Dedifferentiated amniotic fluid mesenchymal stem cell (primary cell): ENCODE measurements around the gene TNNI3K.

Source experiments
- DNase-seq: peaks from one replicate; pipeline ENCODE4 v3.0.0-alpha.2; 2016; ENCODE audit errors: extremely low spot score

The TNNI3K gene

GRCh38 chr1:74286414-74286813 is 51.2 kb downstream of the TNNI3K start:
- no peak for DNase-seq

- DNase-seq = no peak
Observed at GRCh38 chr1:74314438-74314837, 79.3 kb downstream of the TNNI3K start.

- no peak for DNase-seq
Observed at GRCh38 chr1:74316302-74316701, 81.1 kb downstream of the TNNI3K start.

- no peak for DNase-seq
Observed at GRCh38 chr1:74317663-74318062, 82.5 kb downstream of the TNNI3K start.

GRCh38 chr1:74323937-74324473 is 88.8 kb downstream of the TNNI3K start:
- DNase-seq = no peak

GRCh38 chr1:74324684-74325448 is 89.7 kb downstream of the TNNI3K start:
- no peak for DNase-seq

GRCh38 chr1:74328851-74329250 is 93.7 kb downstream of the TNNI3K start:
- DNase-seq = no peak

GRCh38 chr1:74333244-74333643 is 98.1 kb downstream of the TNNI3K start:
- no peak for DNase-seq

GRCh38 chr1:74334147-74334546 is 99.0 kb downstream of the TNNI3K start:
- DNase-seq = peak; percentile 43

- DNase-seq = no peak
Observed at GRCh38 chr1:74340656-74341055, 105.5 kb downstream of the TNNI3K start.

GRCh38 chr1:74341702-74342339 is 106.6 kb downstream of the TNNI3K start:
- no peak for DNase-seq

- no peak for DNase-seq
Observed at GRCh38 chr1:74343216-74343615, 108.0 kb downstream of the TNNI3K start.

- no peak for DNase-seq
Observed at GRCh38 chr1:74344387-74344786, 109.2 kb downstream of the TNNI3K start.

- peak; percentile 47 for DNase-seq
Observed at GRCh38 chr1:74356493-74356892, 121.3 kb downstream of the TNNI3K start.

- no peak for DNase-seq
Observed at GRCh38 chr1:74357150-74357549, 122.0 kb downstream of the TNNI3K start.

- DNase-seq = no peak
Observed at GRCh38 chr1:74357756-74358155, 122.6 kb downstream of the TNNI3K start.

GRCh38 chr1:74362691-74363090 is 127.5 kb downstream of the TNNI3K start:
- DNase-seq = no peak

GRCh38 chr1:74363220-74363619 is 128.0 kb downstream of the TNNI3K start:
- DNase-seq = no peak

- no peak for DNase-seq
Observed at GRCh38 chr1:74367175-74367813, 132.1 kb downstream of the TNNI3K start.

GRCh38 chr1:74368335-74368734 is 133.1 kb downstream of the TNNI3K start:
- DNase-seq = no peak

GRCh38 chr1:74375376-74375775 is 140.2 kb downstream of the TNNI3K start:
- no peak for DNase-seq

GRCh38 chr1:74380252-74380651 is 145.1 kb downstream of the TNNI3K start:
- DNase-seq = no peak

- no peak for DNase-seq
Observed at GRCh38 chr1:74388855-74389254, 153.7 kb downstream of the TNNI3K start.
